PC-3 (cell line): ENCODE results near the gene ZFYVE28.

Experiments
- CTCF ChIP-seq: fragments of 300-600 bp; sonication (generic); conservative IDR thresholded peaks from 2 replicates; pipeline ENCODE4 v1.5.1; 2017; ENCODE audit warnings: antibody characterized with exemption, low read depth, mild to moderate bottlenecking, low read length
- EZH2 ChIP-seq: fragments of 300-600 bp; sonication (generic); IDR thresholded peaks from one replicate; pipeline ENCODE4 v1.6.1; 2017; ENCODE audit warnings: antibody characterized with exemption, mild to moderate bottlenecking, low read length; ENCODE audit not compliant: unreplicated experiment
- EZH2phosphoT487 ChIP-seq: fragments of 300-600 bp; sonication (generic); IDR thresholded peaks from 2 replicates; pipeline ENCODE4 v1.6.1; 2018; ENCODE audit warnings: mild to moderate bottlenecking, antibody characterized with exemption, low read length, borderline replicate concordance

GRCh38 chr4:2449511-2450392 is 31.3 kb upstream of the ZFYVE28 start:
- TF ChIP-seq EZH2phosphoT487, result no peak
- no peak for TF ChIP-seq CTCF
- no peak for TF ChIP-seq EZH2
